Inferior parietal cortex (tissue), 1 donor: ENCODE measurements around the gene NDEL1.

Source experiments
- DNase-seq: peaks from one replicate; pipeline ENCODE4 v3.0.0-alpha.2; 2016; ENCODE audit errors: extremely low spot score

NDEL1 gene

GRCh38 chr17:8477715-8478441 lies 42.2 kb downstream of the NDEL1 start:
- DNase-seq = no peak

- peak; percentile 78 for DNase-seq
Measured at GRCh38 chr17:8479431-8479947, 43.8 kb downstream of the NDEL1 start.

- DNase-seq = no peak
Measured at GRCh38 chr17:8480011-8480976, 44.6 kb downstream of the NDEL1 start.

- DNase-seq = no peak
Measured at GRCh38 chr17:8481089-8481488, 45.4 kb downstream of the NDEL1 start.

GRCh38 chr17:8481703-8482102 lies 46.0 kb downstream of the NDEL1 start:
- no peak for DNase-seq

- DNase-seq = no peak
Measured at GRCh38 chr17:8482546-8482945, 46.9 kb downstream of the NDEL1 start.

- DNase-seq = no peak
Measured at GRCh38 chr17:8484465-8484864, 48.8 kb downstream of the NDEL1 start.

- no peak for DNase-seq
Measured at GRCh38 chr17:8485491-8485890, 49.8 kb downstream of the NDEL1 start.

- no peak for DNase-seq
Measured at GRCh38 chr17:8487130-8487645, 51.5 kb downstream of the NDEL1 start.

- DNase-seq = no peak
Measured at GRCh38 chr17:8487743-8488142, 52.1 kb downstream of the NDEL1 start.

- no peak for DNase-seq
Measured at GRCh38 chr17:8488491-8488890, 52.8 kb downstream of the NDEL1 start.

GRCh38 chr17:8488901-8489300 lies 53.2 kb downstream of the NDEL1 start:
- DNase-seq = no peak

- no peak for DNase-seq
Measured at GRCh38 chr17:8489841-8490240, 54.2 kb downstream of the NDEL1 start.

- no peak for DNase-seq
Measured at GRCh38 chr17:8490256-8491023, 54.8 kb downstream of the NDEL1 start.

GRCh38 chr17:8492121-8492520 lies 56.4 kb downstream of the NDEL1 start:
- no peak for DNase-seq

GRCh38 chr17:8494021-8494420 lies 58.3 kb downstream of the NDEL1 start:
- DNase-seq = no peak

GRCh38 chr17:8494506-8495111 lies 58.9 kb downstream of the NDEL1 start:
- no peak for DNase-seq

- no peak for DNase-seq
Measured at GRCh38 chr17:8496081-8496480, 60.4 kb downstream of the NDEL1 start.

GRCh38 chr17:8499171-8499570 lies 63.5 kb downstream of the NDEL1 start:
- no peak for DNase-seq

- DNase-seq = no peak
Measured at GRCh38 chr17:8499614-8500013, 63.9 kb downstream of the NDEL1 start.

- DNase-seq = no peak
Measured at GRCh38 chr17:8500609-8501008, 64.9 kb downstream of the NDEL1 start.
